ENCODE results near the gene TC2N.
"Not testable (repeated sequence)": the region's sequence is repeated elsewhere in the genome, so short reads cannot be mapped to it uniquely, and the experiment has no call there.

Gene TC2N

GRCh38 chr14:91888641-91889476 lies 21.5 kb upstream of the TC2N start:
- DNase-seq, result no peak

DNA sequence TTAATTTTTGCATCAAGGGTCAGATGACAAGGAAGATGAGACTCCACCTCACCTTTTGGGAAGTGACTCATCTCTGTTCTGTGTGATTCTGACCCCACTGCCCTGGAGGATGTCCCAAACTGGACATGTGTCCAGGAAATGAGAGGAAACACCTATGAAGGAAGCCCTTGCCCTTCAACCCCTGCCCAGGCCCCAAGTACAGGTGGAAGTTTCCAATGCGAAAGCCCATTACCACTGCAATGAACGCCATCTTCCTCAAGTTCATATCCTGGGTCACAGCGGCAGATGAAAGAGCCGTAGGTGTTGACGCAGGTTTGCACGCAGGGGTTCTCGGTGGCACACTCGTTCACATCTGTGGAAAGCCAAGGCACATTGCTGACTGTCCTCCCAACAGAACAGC lies 19.6 kb upstream of the TC2N start:
- no peak for DNase-seq

GRCh38 chr14:91885839-91886238 lies 18.5 kb upstream of the TC2N start:
- DNase-seq, result no peak

- no peak for DNase-seq
Measured at GRCh38 chr14:91885113-91885712, 17.9 kb upstream of the TC2N start.

- DNase-seq, result no peak
Measured at GRCh38 chr14:91884664-91885063, 17.3 kb upstream of the TC2N start.

DNA sequence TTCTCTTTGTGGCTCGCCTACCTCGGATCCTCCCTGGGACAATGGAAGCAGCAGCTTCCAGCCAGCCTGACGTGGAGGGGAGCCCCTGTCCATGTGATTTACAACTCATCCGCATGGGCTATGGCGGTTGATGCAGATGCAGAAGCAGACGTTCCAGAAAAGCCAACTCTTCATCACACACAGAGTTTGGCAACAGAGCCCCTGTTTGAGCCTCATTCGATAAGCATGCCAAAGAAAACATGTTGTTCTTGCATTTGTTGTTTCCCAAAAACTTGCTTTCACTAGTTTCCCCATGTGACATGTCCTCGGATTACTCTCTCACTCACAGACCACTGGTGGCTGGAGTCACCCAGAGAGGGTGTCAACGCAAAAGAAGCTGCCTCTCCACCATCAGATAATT lies 16.4 kb upstream of the TC2N start:
- no peak for DNase-seq

DNA sequence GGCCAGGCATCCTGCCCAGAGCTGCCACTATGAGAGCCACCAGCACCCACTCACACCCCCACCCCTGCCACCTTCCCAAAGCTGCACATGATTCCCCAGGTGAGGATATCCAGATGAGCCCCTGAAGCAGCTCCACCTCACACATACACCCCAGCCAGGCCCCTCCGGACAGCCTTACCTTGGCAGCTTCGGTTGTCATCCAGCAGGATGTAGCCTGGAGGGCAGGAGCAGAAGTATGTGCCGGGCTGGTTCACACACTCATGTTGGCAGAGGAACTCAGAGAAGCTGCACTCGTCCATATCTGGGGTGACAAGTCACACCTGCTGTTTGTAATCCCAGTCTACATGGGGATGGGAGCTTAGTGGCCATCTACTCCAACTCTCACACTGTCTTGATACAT lies 15.4 kb upstream of the TC2N start:
- no peak for DNase-seq

GRCh38 chr14:91882369-91882768 lies 15.0 kb upstream of the TC2N start:
- no peak for DNase-seq

GRCh38 chr14:91879196-91879595 lies 11.9 kb upstream of the TC2N start:
- DNase-seq, result no peak

DNA sequence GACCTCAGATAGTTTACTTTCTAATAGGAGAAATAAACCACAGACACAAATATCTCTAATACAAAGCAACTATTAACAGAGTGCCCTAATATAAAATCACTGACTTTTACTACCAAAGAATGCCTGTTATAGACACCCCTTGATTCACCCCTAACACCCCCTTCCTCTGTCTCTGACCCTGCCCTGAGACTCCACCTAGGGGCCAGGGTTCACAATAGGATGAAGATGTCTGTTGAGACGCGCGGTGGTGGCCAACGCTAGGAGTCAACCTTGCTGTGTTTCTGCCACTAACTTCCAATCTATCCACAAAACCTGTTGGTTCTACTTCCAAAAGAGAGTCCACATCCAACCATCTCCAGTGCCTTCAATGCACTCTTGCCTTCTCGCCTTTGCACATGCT lies 10.9 kb upstream of the TC2N start:
- DNase-seq, result no peak

GRCh38 chr14:91877376-91877915 lies 10.1 kb upstream of the TC2N start:
- DNase-seq, result no peak

- no peak for DNase-seq
Measured at GRCh38 chr14:91876492-91876891, 9.2 kb upstream of the TC2N start.

GRCh38 chr14:91875525-91876286 lies 8.4 kb upstream of the TC2N start:
- DNase-seq, result no peak

DNA sequence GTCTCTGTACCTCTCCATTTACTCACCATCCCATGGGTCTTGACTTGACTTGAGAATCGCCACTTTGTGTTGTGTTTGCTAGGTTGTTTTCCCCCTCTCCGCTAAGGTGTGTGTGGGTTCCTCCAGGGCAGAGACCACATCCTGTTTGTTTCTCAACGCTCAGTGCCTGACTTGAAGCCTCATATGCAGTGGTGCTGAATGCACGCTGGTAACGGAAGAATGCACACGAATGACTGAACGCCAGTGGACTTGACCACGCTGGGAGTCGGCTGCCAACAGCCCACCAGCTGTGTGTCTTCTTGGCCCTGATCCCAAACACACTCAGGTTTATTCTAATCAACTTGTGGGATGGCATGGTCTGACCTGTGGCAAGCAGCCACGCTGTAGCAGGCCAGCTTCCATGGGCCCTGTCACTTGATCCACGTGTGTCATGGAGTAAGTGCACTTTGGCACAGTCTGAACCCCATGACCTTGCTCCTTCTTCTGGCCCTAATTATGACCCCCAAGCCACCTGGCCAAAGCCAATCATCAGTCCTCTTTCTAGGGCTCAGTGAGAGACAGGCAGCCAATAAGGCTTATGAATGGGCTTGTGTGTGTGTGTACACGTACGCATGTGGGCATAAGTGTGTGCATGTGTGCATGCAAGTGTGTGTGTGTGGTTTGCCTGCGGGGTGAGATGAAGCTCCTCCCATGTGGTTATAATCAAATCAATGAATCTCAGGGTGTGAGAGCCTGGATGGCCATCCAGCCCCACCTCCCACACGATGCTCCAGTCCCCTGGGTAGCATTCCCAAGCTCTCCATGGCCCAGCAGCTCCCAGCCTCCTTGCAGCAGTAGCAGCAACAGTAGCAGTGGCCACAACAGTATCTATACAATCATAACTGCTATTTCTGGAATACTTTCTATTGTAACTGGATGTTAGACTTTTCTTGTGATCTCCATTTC lies 6.4 kb upstream of the TC2N start:
- peak; percentile 53 for DNase-seq

DNA sequence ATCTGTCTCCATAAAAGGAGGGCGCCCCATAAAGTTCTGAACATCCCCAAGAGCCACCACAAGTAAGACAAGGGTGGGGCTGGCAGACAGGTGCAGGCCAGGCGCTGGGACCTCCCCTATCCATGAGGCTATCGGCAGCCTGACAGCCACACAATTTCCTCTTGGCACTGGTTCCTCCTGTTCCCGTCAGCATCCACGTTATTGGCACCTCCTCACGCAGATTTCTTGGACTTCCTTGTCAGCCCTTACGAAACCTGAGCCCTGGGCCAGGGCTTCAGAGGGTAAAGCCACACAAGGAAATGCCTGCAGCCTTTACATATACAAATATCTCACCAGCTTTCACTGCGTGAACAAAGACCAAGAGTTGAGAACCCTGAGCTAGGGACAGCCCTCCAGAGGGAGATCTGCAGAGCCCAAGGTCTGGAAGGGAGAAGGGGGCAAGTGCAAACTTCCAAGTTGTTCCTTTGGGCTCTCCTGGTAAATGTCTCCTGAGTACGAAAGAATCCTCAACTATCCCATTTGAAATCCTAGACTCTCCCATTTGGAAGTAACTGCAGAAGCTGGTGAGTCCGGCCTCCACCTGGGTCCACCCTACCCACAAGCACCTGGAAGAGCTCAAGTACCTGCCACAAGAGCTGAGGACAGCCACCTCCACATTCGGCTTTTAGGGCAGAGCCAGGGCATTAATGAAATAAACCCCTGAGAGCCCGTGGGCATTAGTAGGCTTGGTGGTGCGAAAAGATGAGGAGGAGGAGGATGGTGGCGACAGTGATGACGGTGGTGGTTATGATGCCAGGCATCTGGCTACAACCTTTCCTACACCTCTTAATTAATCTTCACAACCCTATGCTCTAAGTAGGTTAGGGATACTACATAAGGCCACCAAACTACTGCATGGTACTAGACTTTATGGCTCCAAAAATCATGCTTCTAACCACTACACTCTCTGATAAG lies 5.5 kb upstream of the TC2N start:
- peak; percentile 23 for DNase-seq

- peak; percentile 34 for DNase-seq
Measured at GRCh38 chr14:91872011-91872501, 4.7 kb upstream of the TC2N start.

DNA sequence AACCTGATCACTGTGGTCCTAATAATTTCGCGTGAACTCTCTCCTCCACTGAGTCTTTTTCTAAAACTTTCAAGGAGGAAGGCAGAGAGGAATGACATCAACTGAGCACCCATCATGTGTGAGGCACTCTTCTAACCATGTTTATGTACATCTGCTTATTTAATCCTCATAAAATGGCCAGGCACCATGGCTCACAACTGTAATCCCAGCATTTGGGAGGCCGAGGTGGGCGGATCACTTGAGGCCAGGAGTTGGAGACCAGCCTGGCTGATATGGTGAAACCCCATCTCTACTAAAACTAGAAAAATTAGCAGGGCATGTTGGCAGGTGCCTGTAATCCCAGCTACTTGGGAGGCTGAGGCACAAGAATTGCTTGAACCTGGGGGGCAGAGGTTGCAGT lies 4.1 kb upstream of the TC2N start:
- DNase-seq, result not testable (repeated sequence)

GRCh38 chr14:91870890-91871289 lies 3.6 kb upstream of the TC2N start:
- DNase-seq, result no peak

- DNase-seq, result peak; percentile 56
Measured at GRCh38 chr14:91870001-91870400, 2.7 kb upstream of the TC2N start.

GRCh38 chr14:91869556-91869955 lies 2.2 kb upstream of the TC2N start:
- DNase-seq, result no peak

Measured in activated CD4-positive, alpha-beta T cell treated with anti-CD3 and anti-CD28 coated beads for 1 hour (primary cell).